Measurements from ENCODE around the gene DGKQ.

The DGKQ gene

GRCh38 chr4:972651-973424 lies 531 bp downstream of the DGKQ start:
- no peak for FAIRE-seq

- no peak for FAIRE-seq
These were observed 1.5 kb downstream of the DGKQ start for GRCh38 chr4:971666-972500.

- no peak for FAIRE-seq
These were observed 2.4 kb downstream of the DGKQ start for GRCh38 chr4:970854-971520.

GRCh38 chr4:970046-970745 lies 3.2 kb downstream of the DGKQ start:
- FAIRE-seq = no peak

GRCh38 chr4:968621-969394 lies 4.6 kb downstream of the DGKQ start:
- no peak for FAIRE-seq

GRCh38 chr4:968221-968620 lies 5.1 kb downstream of the DGKQ start:
- FAIRE-seq = no peak

GRCh38 chr4:967113-968104 lies 6.0 kb downstream of the DGKQ start:
- no peak for FAIRE-seq

GRCh38 chr4:966266-967112 lies 6.9 kb downstream of the DGKQ start:
- no peak for FAIRE-seq

GRCh38 chr4:965766-966134 lies 7.6 kb downstream of the DGKQ start:
- no peak for FAIRE-seq

GRCh38 chr4:965048-965765 lies 8.2 kb downstream of the DGKQ start:
- FAIRE-seq = no peak

GRCh38 chr4:964346-965025 lies 8.9 kb downstream of the DGKQ start:
- FAIRE-seq = no peak

GRCh38 chr4:963276-964225 lies 9.8 kb downstream of the DGKQ start:
- no peak for FAIRE-seq

GRCh38 chr4:962231-963208 lies 10.8 kb downstream of the DGKQ start:
- no peak for FAIRE-seq

- no peak for FAIRE-seq
These were observed 11.8 kb downstream of the DGKQ start for GRCh38 chr4:961351-962230.
